Body of pancreas (tissue), 4 donors: Measurements from ENCODE around the gene DTX1.

ENCODE experiments used
- CTCF ChIP-seq, 7 experiments: fragments of 450-650 bp in 4 of 7; fragments of 200-600 bp in 3 of 7; sonication (generic) in 3 of 7; IDR thresholded peaks; one replicate each; pipeline ENCODE4 v1.5.1; 2016 to 2019; ENCODE audit warnings: antibody characterized with exemption in 7 of 7
- POLR2A ChIP-seq, 3 donors: fragments of 450-650 bp; IDR thresholded peaks; one replicate each; pipeline ENCODE4 v1.6.1; 2016; ENCODE audit warnings: antibody characterized with exemption in 3 of 3, mild to moderate bottlenecking in 2 of 3

GRCh38 chr12:113057565-113058485 is 1.3 kb downstream of the DTX1 start:
- no peak for TF ChIP-seq CTCF (IDR thresholded peaks at IDR 0.05)
- TF ChIP-seq POLR2A (IDR thresholded peaks at IDR 0.05) = no peak
